Putamen (tissue), 1 donor: Measurements from ENCODE around the gene DTNBP1.

ENCODE experiments used
- DNase-seq: peaks from one replicate; pipeline ENCODE4 v3.0.0-alpha.2; 2016; ENCODE audit warnings: low spot score

The DTNBP1 gene

DNA sequence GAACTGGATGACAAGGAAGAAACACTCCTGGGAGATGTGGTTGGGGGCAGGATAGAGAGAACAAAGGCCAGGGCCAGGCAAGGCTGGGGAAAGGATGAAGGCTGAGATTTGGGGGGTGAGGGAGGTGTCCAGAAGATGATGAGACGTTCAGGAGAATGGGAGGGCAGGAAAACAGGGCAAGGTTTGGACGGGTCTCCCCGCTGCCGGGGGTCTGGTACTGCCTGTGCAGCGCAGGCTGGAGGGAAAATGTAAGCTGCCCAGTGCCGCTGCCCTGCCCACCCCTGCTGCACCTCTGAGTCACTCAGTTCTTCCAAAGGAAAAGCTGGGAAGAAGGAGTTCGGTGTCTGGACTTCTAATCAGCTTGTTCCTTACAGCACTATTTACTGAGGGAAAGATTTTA is 130.9 kb downstream of the DTNBP1 start:
- DNase-seq: no peak

- no peak for DNase-seq
Measured at GRCh38 chr6:15530411-15530810, 132.4 kb downstream of the DTNBP1 start.

DNA sequence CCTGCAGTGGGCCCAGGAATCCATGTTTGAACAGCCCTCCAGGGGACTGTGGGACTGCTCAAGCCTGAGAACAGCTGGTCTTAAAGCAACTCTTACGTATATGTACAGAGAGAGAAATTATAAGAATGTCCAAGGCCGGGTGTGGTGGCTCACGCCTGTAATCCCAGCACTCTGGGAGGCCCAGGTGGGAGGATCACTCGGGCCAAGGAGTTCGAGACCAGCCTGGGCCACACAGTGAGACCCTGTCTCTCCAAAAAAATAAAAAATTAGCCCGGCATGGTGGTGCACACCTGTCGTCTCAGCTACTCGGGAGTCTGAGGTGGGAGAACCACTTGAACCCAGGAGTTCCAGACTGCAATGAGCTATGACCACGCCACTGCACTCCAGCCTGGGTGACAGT is 134.0 kb downstream of the DTNBP1 start:
- no peak for DNase-seq

DNA sequence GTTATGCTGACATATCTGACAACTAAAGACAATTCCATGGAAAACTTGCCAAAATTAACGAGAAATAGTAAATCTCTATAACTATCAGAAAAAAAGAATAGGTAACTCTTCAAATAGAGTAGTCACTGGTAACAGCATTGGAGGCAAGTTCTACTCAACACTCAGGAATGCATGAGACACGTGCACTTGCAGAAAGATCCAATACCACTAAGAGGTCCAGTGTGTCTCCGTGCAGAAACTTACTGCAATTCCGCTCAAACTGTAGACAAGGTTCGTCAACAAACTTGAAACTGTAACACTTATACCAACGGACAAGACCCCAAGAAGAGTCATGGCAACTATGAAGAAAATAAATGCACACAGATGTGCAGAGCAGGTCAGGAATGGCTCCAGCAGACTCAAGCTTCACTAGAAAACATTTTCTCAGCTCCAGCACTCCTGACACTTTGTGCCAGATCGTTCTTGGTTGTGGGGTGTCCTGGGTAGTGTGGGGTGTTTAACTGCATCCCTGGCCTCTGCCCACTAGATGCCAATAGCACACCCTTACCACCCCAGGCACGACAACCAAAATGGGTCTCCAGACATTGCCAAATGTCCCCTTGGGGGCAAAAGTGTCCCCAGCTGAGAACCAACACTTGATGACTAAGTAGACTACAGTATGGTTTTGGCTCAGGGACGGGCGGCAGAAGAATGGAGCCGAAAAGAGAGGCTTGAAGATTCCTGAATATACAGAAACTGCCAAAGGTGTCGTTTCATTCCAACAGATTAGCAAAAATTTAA is 134.8 kb downstream of the DTNBP1 start:
- no peak for DNase-seq

DNA sequence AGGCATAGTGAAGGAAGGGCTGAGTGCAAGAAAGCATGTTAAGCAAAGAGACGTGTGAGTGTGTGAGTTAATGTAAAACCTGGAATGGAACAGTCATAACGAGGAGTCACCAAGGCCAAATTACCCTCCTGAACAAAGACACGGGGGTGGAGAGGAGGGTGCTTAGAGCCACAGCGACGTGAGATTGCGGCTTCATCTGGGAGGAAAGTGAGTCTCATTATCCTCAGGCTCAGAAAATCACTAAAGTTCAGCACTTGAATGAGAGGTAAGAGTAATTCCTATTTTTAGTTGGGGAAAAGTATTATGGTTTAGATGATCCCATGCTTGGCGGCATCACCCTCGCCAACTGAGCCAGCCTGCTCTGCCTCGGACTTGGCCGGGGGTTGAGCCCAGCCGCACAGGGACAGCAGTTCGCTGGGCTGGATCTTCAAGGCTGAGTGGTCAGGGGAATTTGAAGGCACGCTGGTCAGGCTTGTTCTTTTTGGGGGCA is 136.6 kb downstream of the DTNBP1 start:
- no peak for DNase-seq

DNA sequence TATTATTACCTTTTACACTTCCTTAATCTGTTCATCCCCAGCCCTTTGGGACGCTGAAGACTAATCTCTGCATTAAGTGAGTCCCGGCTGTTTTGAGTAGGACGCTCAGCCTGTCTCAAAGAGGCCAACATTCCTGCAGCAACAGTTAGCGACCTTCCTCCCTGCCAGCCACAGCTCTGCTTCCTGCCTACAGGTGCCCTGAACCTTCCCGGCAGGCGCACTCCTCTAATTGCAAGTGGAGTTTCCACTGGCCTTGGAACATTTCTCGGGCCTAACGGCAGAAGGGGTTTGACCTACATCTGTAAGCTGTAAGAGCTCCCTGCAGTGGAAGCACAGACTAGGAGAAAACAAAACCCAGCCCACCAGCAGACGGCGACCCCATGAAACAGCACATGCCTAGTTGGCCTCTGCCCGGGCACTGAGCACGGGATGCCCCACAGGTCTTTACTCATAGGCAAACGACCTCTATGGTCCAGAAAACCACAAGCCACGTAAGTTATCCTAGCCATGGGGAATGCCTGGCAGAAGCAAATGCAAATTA is 137.9 kb downstream of the DTNBP1 start:
- no peak for DNase-seq

DNA sequence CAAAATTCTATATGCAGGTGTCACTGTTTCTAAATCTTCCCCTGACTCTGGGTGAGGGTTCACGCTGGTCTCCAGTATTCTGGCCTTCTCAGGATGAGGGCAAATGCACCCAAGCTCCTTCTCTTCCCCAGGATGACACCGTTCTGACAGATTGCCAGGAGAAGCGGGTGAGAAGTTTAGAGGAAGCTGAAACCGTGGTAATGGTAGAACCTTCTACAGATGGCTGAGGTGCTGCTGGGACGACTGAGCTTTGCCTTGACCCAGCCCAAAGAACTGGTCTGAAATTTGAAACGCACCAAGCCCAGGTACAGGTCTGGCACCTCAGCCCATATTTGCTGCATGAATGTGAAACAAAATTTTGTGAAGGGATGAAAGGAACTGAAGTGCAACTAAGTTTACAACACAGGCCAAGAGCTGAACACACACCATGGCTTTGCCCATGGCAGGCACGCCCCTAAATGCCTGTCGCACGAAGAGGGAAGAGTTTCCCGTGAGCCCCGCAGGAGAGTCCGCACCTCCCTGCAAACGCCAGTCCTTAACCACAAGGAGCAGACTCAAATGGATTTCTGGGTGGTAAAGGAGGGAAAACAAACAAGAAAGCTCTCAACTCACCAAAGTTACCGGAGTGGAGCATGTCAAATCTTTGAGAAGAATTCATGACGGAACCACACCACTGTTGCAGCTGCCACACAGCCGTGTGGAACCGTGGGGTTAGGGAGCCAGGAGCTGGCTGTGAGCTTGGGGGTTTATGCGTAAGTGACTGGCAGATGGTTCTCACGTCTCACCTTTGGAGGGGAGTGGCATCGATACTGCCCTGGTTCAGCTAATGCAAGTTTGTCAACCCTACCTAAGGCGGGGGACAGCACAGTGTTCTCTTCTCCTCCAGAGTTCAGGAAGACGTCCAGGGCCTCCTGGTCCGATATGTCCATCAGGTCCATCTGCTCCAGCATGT is 138.9 kb downstream of the DTNBP1 start:
- DNase-seq: no peak

- DNase-seq: no peak
Measured at GRCh38 chr6:15522856-15523529, 139.8 kb downstream of the DTNBP1 start.

DNA sequence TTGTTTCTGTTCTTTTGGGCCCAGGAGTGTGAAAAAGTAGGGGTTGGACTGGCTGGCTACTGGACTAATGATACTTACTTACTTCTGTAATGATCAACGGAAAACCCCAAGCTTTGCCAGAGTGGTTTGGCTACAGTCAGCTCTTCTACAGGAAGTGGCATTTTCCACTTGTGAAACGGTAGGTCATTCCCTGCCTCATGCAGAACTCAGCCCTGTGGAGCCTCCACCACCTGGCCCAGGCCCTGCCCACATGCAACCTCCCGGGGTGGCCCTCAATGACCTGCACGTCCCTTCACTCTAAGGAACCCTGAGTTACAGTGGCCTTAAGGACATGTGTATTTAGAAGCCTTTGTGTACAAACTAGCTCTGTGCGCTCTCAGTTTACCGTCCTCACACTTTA is 140.4 kb downstream of the DTNBP1 start:
- DNase-seq: no peak

GRCh38 chr6:15522026-15522425 is 140.8 kb downstream of the DTNBP1 start:
- DNase-seq: no peak

DNA sequence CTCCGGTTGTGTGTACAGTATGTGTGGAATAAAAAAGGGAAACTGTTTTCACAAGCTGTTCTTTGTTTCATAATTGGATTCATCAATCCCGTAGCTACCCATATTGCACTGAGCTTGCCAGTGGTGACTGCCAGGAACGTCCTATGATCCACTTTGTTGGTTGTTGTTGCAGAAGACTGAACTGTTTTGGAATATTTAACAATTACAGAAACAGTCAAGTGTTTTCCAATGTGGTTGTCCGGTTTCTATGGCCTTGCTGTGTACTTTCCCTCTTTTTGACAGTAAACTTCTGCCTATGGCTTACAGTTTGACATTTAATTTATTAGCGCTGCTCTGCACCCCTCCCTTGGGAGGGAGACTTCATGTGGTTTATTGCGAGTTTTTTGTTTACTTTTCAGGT is 141.2 kb downstream of the DTNBP1 start:
- DNase-seq: no peak

- DNase-seq: no peak
Measured at GRCh38 chr6:15520626-15521203, 142.1 kb downstream of the DTNBP1 start.

DNA sequence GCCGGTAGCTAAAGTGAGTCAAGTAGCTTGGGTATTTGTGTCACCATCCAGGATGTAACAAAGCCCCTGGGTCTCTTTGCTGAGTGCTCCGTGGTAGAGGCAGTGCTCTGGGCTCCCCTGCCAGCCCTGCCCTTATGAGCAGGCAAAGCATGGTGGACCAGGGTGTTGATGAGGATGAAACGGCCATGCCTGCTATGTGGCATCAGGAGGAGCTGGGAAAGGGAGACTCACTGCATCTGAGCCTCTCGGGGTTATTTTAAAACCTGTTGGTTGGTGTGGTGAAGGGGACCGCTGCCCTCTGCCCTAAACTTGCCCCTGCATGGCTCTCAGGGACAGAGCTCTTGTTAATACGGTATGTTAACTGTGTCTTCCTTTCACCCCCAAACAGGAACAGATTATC is 143.1 kb downstream of the DTNBP1 start:
- no peak for DNase-seq

DNA sequence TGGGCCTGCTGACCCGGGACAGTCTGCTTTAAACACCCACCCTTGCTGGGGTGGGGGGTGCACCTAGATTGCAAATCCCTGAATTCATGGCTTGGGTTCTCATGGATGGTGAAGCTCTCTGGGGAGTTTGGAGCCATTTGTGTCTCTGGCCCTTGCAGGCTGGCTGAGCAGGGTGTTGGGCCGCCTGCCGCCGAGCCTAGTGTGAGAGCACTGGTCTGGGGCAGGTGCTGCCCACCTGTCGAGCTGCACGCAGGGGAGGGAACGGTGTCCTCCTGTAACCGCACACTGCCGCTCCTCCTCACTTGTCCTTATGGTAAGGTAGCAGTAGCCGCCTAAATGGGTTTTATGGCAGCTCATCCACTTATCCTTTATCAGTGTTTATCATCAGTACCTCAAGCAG is 143.9 kb downstream of the DTNBP1 start:
- no peak for DNase-seq

DNA sequence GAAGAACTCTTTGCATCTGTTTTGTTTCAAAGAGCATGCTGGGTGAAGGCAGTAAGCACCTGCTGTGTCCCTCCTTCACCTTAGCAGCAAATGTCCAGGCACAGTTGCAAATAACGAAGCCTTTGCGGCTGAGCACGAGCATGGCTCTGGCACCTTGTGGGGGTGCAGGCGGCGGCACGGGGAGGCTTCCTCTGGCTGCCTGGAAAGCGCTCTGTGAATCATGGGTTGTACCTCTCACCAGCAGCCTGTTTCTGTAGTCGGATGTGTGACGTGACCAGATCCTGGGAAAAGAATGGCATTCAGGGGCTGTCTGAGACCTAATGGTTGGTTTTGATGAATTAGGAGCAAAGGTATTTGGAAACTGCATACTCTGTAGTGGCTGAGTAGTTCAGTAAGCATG is 144.8 kb downstream of the DTNBP1 start:
- DNase-seq: no peak

- DNase-seq: no peak
Measured at GRCh38 chr6:15517600-15517999, 145.2 kb downstream of the DTNBP1 start.

DNA sequence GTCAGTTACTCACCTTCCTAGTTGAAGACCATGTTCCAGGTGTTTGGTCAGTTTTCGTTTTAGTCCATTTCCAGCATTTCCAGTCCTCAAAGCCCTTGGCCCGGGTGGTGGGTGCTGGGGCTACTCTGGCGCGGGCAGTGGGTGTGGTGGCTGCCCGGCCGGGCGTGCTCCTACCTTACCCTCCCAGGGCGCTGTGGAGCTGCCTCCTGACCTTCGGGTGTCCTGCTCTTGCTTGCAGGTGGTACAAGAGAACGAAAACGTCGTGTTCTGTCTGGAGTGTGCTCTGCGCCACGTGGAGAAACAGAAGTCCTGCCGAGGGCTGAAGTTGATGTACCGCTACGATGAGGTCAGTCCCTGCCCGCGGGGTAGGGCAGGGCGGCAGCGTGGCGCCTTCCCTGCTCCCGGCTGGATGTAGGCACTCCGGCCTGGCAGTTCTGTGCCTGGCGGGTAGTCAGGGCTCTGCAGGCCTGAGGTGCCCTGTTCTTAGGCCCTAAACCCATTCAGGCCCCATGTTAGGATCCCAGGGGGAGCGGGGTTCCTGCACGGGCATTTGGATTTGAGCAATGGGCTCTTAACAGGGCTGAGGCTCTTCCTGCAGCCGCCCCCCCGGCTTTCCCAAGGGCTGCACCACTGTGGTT is 145.8 kb downstream of the DTNBP1 start:
- DNase-seq: no peak

DNA sequence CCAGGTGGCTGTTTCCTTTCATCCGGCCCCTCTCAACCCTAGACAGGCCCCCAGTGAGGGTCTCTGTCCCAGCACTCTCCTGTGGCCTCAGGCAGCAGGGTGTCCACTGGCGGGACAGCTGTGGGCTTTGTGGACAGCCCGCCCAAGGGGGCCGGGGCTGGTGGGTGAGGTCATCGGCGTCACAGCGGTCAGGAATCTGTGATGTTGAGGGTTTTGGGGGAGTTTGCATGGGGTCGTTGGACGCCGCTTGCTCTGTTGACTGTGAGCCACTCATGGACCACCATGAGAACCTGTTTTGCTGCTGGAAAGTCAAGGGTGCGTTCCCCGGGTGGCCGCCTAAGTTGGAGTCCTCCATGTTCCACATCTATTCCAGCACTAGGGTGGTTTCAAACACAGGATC is 146.4 kb downstream of the DTNBP1 start:
- no peak for DNase-seq

GRCh38 chr6:15515660-15516375 is 147.0 kb downstream of the DTNBP1 start:
- no peak for DNase-seq

- no peak for DNase-seq
Measured at GRCh38 chr6:15515226-15515625, 147.6 kb downstream of the DTNBP1 start.
